IPS-18a (cell line): ENCODE data around the gene ULBP1.
A peak's percentile ranks its signal among the peaks of the same experiment; 100 is the strongest.
"Not testable (repeated sequence)": the region's sequence is repeated elsewhere in the genome, so short reads cannot be mapped to it uniquely, and the experiment has no call there.

Experiments
- H3K27ac ChIP-seq: one replicate; pipeline ENCODE4 v1.5.1; 2013; ENCODE audit warnings: low read length
- H3K27me3 ChIP-seq: one replicate; pipeline ENCODE4 v1.6.1; 2013; ENCODE audit warnings: mild to moderate bottlenecking, low read length; ENCODE audit not compliant: control insufficient read depth, insufficient read depth
- H3K36me3 ChIP-seq: one replicate; pipeline ENCODE4 v1.6.1; 2013; ENCODE audit warnings: low read depth, low read length; ENCODE audit not compliant: control insufficient read depth
- H3K4me1 ChIP-seq: one replicate; pipeline ENCODE4 v1.6.1; 2013; ENCODE audit warnings: low read depth, low read length; ENCODE audit not compliant: control insufficient read depth
- H3K4me3 ChIP-seq: one replicate; pipeline ENCODE4 v1.5.1; 2013; ENCODE audit warnings: low read length
- H3K9ac ChIP-seq: one replicate; pipeline ENCODE4 v1.6.1; 2013; ENCODE audit warnings: mild to moderate bottlenecking, low read length, moderate library complexity
- H3K9me3 ChIP-seq: one replicate; pipeline ENCODE4 v1.6.1; 2013; ENCODE audit warnings: low read depth, low read length; ENCODE audit not compliant: control insufficient read depth

Gene ULBP1

DNA sequence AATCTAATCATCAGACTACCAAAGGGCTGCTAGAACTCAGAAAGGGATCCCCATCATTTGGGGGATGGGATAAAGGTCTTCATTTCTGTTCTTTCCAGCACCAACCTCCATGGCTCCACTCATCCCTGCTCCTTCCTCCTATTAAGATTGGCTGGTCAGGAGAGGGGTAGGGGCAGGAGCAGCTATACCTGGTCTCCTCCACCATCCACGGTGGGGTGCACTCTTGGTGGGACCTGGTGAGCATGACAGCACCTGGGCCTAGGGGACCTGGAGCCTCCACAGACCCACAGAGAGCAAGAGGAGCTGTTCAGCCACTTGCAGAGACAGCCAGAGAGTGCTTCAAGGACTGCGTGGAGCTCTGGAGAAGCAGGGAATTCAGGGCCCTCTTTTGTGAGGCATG lies 28.1 kb upstream of the ULBP1 start:
- no peaks in the 10 kb centered on the region for H3K9me3 ChIP-seq
- H3K4me1 ChIP-seq, result no peaks in the 10 kb centered on the region
- no peak overlapping the region for H3K9ac ChIP-seq
- H3K27me3 ChIP-seq, result peaks cover 97% of the 10 kb centered on the region
- H3K4me3 ChIP-seq, result no peak overlapping the region
- H3K36me3 ChIP-seq, result no peaks in the 10 kb centered on the region
- no peak overlapping the region for H3K27ac ChIP-seq

- H3K4me1 ChIP-seq, result no peaks in the 10 kb centered on the region
- peaks cover 97% of the 10 kb centered on the region for H3K27me3 ChIP-seq
- no peak overlapping the region for H3K9ac ChIP-seq
- H3K9me3 ChIP-seq, result no peaks in the 10 kb centered on the region
- H3K27ac ChIP-seq, result no peak overlapping the region
- H3K36me3 ChIP-seq, result no peaks in the 10 kb centered on the region
- H3K4me3 ChIP-seq, result no peak overlapping the region
Measured at GRCh38 chr6:149936743-149937142, 27.0 kb upstream of the ULBP1 start.

- H3K4me3 ChIP-seq, result peak overlapping the region; percentile 38
- H3K36me3 ChIP-seq, H3K9ac ChIP-seq, H3K27ac ChIP-seq, H3K9me3 ChIP-seq, H3K4me1 ChIP-seq: not testable (repeated sequence)
- peaks cover 100% of the 10 kb centered on the region for H3K27me3 ChIP-seq
Measured at GRCh38 chr6:149938013-149938570, 25.7 kb upstream of the ULBP1 start.

- Histone ChIP-seq H3K4me1 (no peaks in the 10 kb centered on the region), H3K36me3 (no peaks in the 10 kb centered on the region), H3K9me3 (no peaks in the 10 kb centered on the region), H3K9ac (no peak overlapping the region), H3K4me3 (peak overlapping the region; percentile 38), H3K27ac (no peak overlapping the region), H3K27me3 (peaks cover 100% of the 10 kb centered on the region)
Measured at GRCh38 chr6:149938571-149939355, 25.0 kb upstream of the ULBP1 start.

- Histone ChIP-seq H3K4me1 (no peaks in the 10 kb centered on the region), H3K4me3 (no peak overlapping the region), H3K27ac (no peak overlapping the region), H3K27me3 (peaks cover 100% of the 10 kb centered on the region), H3K9me3 (no peaks in the 10 kb centered on the region), H3K36me3 (no peaks in the 10 kb centered on the region), H3K9ac (no peak overlapping the region)
Measured at GRCh38 chr6:149939356-149939648, 24.4 kb upstream of the ULBP1 start.

- Histone ChIP-seq H3K4me1 (no peaks in the 10 kb centered on the region), H3K9ac (no peak overlapping the region), H3K27ac (no peak overlapping the region), H3K9me3 (no peaks in the 10 kb centered on the region), H3K27me3 (peaks cover 92% of the 10 kb centered on the region), H3K36me3 (no peaks in the 10 kb centered on the region), H3K4me3 (no peak overlapping the region)
Measured at GRCh38 chr6:149939909-149940671, 23.7 kb upstream of the ULBP1 start.

- Histone ChIP-seq H3K4me3 (no peak overlapping the region), H3K36me3 (no peaks in the 10 kb centered on the region), H3K27ac (no peak overlapping the region), H3K9me3 (no peaks in the 10 kb centered on the region), H3K4me1 (no peaks in the 10 kb centered on the region), H3K9ac (no peak overlapping the region), H3K27me3 (peaks cover 87% of the 10 kb centered on the region)
Measured at GRCh38 chr6:149940672-149940982, 23.1 kb upstream of the ULBP1 start.

DNA sequence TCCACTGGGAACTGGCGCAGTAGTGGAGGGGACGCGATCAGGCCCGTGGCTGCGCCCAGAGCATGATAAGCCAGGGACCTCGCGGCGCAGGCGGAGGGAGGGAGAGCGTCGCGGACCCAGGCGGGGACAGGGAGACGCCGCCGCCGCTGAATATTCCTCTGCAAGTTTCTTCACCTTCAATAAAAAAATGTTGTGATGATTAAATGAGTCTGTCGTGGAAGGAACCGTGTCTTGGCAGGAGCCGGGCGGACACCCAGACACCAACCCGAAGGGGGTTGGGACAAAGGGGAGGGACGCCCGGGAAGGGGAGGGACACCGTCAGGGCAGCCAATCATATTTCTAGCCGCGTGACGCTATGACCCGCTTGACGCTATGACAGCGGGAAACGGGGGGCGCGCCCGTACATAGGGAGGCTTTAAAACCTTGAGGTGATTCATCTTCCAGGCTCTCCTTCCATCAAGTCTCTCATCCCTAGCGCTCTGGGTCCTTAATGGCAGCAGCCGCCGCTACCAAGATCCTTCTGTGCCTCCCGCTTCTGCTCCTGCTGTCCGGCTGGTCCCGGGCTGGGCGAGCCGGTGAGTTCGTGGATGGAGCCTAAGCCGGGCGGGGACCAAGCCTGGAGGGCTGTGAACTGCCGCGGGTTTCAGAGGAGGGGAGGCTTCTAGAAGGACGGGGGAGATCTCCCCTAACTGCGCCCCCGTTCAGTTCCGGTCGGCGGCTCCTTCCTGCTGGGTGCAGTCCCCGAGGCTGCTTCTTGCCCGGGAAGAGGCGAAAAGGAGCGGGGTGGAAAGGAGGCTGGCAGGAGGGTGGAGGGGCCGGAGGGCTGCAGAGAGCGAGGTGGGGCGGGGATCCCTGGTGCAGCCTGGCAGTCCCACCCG lies 21.9 kb upstream of the ULBP1 start, which contains the start of gene ULBP2:
Gene ULBP2 (plus strand): TSS at position 432 of the 878 bp plus-strand sequence. CDS start 59 bp downstream, at position 491.
- Histone ChIP-seq H3K36me3 (no peaks in the 10 kb centered on the region), H3K4me3 (peak within 1 kb of the TSS; percentile 69), H3K27ac (no peak within 1 kb of the TSS), H3K9ac (no peak within 1 kb of the TSS), H3K27me3 (peaks cover 83% of the 10 kb centered on the region), H3K9me3 (no peaks in the 10 kb centered on the region), H3K4me1 (no peaks in the 10 kb centered on the region)

DNA sequence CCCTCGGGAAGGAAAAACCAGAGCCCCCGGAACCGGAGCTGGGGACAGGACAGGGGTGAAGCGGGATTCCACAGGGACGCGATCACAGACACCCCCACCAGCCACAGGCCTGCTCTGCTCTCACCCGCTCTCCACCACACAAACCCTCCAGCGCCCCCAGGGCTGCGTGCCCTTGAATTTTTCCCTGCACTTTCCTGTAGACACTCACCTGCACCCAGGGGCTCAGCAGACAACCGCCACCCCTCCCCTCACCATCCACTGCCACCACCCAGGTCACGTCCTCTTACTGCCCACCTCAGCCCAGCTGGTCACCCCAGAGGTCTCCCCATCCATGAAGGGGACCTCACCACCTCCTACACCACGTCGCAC lies 21.3 kb upstream of the ULBP1 start:
- H3K27me3 ChIP-seq, result peaks cover 78% of the 10 kb centered on the region
- no peak overlapping the region for H3K27ac ChIP-seq
- H3K9ac ChIP-seq, result no peak overlapping the region
- H3K9me3 ChIP-seq, result no peaks in the 10 kb centered on the region
- H3K36me3 ChIP-seq, result no peaks in the 10 kb centered on the region
- no peaks in the 10 kb centered on the region for H3K4me1 ChIP-seq
- H3K4me3 ChIP-seq, result peak overlapping the region; percentile 69

- H3K9me3 ChIP-seq, H3K36me3 ChIP-seq, H3K9ac ChIP-seq, H3K4me3 ChIP-seq, H3K27ac ChIP-seq, H3K4me1 ChIP-seq: not testable (repeated sequence)
- peaks cover 76% of the 10 kb centered on the region for H3K27me3 ChIP-seq
Measured at GRCh38 chr6:149943321-149943720, 20.4 kb upstream of the ULBP1 start.

DNA sequence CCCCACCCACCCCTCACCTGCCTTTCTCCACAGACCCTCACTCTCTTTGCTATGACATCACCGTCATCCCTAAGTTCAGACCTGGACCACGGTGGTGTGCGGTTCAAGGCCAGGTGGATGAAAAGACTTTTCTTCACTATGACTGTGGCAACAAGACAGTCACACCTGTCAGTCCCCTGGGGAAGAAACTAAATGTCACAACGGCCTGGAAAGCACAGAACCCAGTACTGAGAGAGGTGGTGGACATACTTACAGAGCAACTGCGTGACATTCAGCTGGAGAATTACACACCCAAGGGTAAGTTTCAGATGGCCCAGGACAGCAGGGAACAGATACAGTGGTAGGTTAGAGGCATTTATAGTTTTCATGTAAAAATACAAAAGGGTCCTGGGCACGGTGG lies 18.5 kb upstream of the ULBP1 start:
- not testable (repeated sequence) for H3K27ac ChIP-seq, H3K4me1 ChIP-seq, H3K4me3 ChIP-seq, H3K36me3 ChIP-seq, H3K9ac ChIP-seq, H3K9me3 ChIP-seq
- H3K27me3 ChIP-seq, result peaks cover 76% of the 10 kb centered on the region
